AG09319 (cell line): ENCODE data around the gene GPC2.
"Not testable (repeated sequence)": the region's sequence is repeated elsewhere in the genome, so short reads cannot be mapped to it uniquely, and the experiment has no call there.

Experiments
- DNase-seq: peaks from one replicate; pipeline ENCODE4 v3.0.0-alpha.2; 2010; ENCODE audit warnings: low read depth; ENCODE audit errors: extremely low read depth
- TF ChIP-seq, protein P1 (sequence below): IDR thresholded peaks from 2 replicates; pipeline ENCODE4 v1.5.1; 2011; ENCODE audit warnings: low read depth, mild to moderate bottlenecking, inconsistent platforms, low read length, moderate library complexity

The GPC2 gene, protein sequence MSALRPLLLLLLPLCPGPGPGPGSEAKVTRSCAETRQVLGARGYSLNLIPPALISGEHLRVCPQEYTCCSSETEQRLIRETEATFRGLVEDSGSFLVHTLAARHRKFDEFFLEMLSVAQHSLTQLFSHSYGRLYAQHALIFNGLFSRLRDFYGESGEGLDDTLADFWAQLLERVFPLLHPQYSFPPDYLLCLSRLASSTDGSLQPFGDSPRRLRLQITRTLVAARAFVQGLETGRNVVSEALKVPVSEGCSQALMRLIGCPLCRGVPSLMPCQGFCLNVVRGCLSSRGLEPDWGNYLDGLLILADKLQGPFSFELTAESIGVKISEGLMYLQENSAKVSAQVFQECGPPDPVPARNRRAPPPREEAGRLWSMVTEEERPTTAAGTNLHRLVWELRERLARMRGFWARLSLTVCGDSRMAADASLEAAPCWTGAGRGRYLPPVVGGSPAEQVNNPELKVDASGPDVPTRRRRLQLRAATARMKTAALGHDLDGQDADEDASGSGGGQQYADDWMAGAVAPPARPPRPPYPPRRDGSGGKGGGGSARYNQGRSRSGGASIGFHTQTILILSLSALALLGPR

DNA sequence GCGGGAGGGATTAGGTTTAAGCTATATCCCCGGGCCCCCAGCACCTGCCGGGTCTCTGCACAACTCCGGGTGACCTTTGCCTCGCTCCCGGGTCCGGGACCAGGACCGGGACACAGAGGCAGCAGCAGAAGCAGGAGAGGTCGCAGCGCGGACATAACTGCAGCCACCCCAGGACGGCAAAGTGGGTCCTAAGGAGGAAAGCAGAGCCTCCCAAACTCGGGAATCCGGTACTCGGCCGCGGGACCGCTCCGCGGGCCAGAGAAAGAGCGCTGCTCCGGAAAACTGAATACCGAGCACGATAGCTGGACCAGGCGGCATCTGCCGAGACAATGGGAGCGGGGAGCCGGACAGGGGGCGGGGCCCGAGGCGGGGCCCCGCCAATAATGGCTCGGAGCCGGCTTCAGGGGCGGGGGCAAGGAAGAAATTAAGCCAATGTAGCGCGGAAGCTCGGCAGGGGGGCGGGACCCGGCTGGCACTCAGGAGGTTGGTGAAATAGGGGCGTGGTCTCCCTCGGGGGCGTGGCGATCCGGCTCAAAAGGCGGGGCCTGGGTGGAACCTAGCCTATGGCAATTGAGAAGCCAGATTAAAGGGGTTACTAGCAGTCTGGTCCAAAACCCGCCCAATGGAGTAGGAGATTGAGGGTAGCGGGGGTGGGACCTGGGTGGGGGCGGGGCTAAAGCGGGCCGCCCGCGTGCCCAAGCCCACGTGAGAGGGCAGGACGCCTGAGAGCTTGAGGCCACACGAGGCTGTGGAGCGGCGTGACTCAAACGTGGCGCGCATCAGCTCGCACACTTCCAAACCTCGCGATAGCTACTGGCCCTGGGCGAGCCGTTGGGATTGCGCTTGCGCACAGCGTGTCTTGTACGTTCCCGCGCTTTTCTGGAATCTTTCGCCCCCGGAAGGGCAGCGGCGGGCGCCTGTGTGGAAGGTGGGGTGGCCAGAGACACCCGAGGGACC is at the start of gene GPC2, which contains the start of gene STAG3:
TSS of gene GPC2 (minus strand) at position 337 of the 957 bp plus-strand sequence. CDS start at position 155, 182 bp downstream.
TSS of gene STAG3 (plus strand) at position 874 of the 957 bp plus-strand sequence. CDS start 2,639 bp downstream, outside the sequence.
- DNase-seq: peak; percentile 89
- TF ChIP-seq, protein P1, sequence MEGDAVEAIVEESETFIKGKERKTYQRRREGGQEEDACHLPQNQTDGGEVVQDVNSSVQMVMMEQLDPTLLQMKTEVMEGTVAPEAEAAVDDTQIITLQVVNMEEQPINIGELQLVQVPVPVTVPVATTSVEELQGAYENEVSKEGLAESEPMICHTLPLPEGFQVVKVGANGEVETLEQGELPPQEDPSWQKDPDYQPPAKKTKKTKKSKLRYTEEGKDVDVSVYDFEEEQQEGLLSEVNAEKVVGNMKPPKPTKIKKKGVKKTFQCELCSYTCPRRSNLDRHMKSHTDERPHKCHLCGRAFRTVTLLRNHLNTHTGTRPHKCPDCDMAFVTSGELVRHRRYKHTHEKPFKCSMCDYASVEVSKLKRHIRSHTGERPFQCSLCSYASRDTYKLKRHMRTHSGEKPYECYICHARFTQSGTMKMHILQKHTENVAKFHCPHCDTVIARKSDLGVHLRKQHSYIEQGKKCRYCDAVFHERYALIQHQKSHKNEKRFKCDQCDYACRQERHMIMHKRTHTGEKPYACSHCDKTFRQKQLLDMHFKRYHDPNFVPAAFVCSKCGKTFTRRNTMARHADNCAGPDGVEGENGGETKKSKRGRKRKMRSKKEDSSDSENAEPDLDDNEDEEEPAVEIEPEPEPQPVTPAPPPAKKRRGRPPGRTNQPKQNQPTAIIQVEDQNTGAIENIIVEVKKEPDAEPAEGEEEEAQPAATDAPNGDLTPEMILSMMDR: no peak

DNA sequence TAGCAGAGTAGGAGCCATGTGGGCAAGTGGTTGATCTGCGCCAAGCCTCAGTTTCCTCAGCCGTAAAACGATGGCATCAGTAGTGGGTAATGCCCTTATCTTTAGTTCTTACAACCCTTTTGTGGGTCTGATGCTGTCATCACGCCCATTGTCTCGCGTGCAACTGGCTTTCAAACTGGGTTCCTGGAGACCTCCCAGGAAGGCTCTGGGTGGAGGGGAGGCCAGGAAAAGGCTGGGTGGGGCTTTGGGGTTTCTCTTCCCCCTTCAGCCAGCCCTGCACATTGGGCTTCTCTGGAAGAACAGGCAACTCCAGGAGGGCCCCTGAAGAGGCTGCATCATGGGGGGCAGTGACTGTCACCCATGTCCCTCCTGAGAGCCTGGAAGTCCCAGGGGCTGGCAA is 47.7 kb upstream of the GPC2 start:
- DNase-seq: not testable (repeated sequence)

DNA sequence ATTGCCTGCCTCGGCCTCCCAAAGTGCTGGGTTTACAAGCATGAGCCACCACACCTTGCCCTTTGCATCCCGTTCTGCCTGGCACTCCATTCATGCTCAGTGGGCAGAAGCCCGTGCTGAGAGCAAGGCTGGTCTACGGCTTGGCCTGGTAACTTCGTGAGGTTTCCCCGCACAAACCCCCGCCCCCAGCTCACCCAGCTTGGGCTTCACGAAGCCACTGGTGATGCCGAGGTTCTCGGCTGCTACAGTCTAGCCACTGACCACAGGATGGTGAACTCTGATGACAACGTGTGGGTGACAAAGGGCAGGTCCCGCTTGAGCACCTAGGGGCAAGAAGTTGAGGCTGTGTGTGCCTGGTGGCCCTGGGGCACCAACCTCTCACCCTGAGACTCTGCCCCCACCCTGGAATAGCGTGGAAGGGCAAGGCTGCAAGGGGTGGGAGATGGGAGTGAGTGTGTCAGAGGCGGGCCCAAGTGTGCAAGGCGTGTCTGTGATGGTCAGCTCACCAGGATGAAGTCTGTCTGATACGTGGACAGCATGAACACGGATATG is 46.3 kb upstream of the GPC2 start:
- not testable (repeated sequence) for DNase-seq

DNA sequence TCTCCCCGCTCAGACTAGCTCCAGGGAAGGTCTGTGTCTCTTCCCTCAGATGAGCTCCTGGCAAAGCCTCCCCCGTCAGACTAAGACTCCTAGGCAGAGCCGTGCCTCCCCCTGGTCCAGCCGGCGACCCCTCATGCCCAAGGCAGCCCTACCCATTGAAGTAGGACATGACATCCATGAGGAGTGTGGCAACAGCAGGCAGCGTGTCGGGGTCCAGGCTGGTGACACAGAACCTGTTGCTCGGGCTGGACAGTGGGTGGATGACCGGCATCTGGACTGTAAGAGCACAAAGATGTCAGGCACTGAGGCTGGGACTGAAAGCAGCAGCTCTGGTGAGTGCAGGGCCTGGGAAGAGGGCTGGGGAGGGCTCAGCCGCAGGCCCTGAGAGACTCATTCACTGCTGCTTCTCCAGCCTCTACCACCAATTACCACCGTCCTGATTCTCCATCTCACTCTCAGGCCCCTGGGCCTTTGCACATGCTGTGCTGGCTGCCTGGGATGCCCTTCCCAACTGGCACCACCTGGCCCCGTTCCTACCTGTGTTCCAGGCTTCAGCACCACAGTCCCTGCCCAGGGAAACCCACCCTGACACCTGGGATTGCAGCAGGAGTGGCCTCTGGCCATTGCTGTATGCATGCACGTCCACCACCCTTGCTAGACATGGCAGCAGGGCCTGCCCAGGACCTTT is 45.4 kb upstream of the GPC2 start:
- TF ChIP-seq, protein P1: no peak
- DNase-seq: no peak

DNA sequence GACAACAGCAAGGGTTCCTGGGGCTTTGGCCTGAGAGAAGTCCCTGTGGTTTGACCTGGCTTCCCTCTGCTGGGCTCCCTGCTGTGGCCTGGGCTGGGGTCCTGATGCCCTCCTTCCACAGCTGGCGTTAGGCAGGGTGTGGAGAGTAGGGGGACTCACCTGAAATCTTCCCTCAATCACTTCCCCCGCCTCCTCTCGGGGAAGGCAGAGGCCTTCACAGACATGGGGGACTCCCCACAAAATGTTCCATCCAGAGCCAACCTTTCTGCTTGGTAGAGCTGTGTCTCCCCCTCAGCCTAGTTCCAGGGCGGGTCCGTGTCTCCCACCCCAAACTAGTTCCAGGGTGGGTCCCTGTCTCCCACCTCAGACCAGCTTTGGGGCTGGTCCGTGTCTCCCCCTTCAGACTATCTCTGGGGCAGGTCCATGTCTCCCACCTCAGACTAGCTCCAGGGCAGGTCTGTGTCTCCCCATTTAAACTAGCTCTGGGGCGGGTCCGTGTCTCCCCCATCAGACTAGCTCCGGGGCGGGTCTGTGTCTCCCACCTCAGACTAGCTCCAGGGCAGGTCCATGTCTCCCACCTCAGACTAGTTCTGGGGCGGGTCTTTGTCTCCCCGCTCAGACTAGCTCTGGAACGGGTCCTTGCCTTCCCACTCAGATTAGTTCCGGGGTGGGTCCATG is 44.7 kb upstream of the GPC2 start:
- TF ChIP-seq, protein P1: no peak

DNA sequence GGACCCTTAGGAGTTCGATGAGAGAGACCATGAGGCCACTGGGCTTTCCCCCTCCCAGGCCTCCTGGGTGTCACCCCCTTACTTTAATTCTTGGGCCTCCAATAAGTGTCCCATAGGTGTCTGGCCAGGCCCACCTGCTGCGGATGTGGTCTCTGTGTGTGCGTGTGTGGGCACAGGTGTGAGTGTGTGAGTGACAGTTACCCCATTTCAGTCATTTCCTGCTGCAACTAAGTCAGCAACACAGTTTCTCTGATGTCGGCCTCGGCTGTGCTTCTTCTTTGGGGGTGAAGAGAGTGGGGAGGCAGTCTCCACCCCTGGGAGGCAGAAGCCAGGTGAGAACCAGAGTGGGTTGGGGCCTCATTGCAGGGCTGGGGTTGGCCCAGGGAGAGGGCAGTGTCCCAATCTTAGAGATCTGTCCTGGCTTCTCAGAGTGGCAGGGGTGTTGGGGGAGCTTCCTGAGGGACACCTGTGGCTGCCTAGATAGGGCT is 44.1 kb upstream of the GPC2 start:
- no peak for DNase-seq
- TF ChIP-seq, protein P1: no peak

More for the DNA sequence above, 44.7 kb upstream of the GPC2 start:
- DNase-seq: no peak

DNA sequence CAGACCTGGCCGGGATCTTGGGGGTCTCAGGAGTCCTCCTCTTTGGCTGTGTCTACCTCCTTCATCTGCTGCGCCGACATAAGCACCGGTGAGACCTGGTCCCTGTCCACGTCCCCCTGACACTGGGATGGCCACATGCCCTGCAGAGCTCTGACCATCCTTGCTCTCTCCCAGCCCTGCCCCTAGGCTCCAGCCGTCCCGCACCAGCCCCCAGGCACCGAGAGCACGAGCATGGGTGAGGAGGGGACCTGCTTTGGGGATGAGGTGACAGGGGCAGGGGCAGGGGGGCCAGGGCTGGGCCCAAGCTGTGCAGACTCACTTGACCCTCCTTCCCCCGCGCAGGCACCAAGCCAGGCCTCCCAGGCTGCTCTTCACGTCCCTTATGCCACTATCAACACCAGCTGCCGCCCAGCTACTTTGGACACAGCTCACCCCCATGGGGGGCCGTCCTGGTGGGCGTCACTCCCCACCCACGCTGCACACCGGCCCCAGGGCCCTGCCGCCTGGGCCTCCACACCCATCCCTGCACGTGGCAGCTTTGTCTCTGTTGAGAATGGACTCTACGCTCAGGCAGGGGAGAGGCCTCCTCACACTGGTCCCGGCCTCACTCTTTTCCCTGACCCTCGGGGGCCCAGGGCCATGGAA is 43.5 kb upstream of the GPC2 start:
- DNase-seq: no peak
- TF ChIP-seq, protein P1: no peak

DNA sequence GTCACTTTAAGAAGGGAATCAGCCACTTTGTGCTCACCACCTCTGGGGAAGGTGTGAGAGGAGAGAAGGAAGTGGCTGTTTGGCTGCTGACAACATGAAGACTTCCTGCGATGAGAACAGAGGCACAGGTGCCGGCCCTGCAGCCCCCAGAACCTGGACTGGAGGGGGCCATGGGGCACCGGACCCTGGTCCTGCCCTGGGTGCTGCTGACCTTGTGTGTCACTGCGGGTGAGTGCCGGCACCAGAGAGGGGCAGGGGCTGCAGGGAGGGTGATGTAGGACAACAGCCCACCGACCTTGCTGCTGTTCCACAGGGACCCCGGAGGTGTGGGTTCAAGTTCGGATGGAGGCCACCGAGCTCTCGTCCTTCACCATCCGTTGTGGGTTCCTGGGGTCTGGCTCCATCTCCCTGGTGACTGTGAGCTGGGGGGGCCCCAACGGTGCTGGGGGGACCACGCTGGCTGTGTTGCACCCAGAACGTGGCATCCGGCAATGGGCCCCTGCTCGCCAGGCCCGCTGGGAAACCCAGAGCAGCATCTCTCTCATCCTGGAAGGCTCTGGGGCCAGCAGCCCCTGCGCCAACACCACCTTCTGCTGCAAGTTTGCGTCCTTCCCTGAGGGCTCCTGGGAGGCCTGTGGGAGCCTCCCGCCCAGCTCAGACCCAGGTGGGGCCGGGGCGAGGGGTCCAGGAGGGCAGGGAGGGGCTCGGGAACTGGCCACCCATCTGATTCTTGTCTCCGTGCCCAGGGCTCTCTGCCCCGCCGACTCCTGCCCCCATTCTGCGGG is 42.8 kb upstream of the GPC2 start, which contains the start of gene PVRIG:
TSS of gene PVRIG (plus strand) at position 149 of the 785 bp plus-strand sequence. CDS start at position 171, 22 bp downstream.
- not testable (repeated sequence) for DNase-seq
